ENCODE measurements around the gene BHLHE23. TPM values are rescaled to one million over a fixed set of nuclear protein-coding genes. Genes with fewer than 3 reads are reported as not detected.

BHLHE23 gene
- not detected in 2 replicates for total RNA-seq

GRCh38 chr20:63006540-63007359 lies at the start of gene BHLHE23:
Gene BHLHE23 (minus strand): TSS chr20:63006964. CDS start chr20:63006774, 190 bp downstream.

Other genes with a start within 250 kb of the BHLHE23 start
- 11.1 and 11.5 TPM in 2 replicates for gene MRGBP, start 210.5 kb downstream of the BHLHE23 start, total RNA-seq
- 51.2 and 58.9 TPM in 2 replicates for gene OGFR, start 202.1 kb downstream of the BHLHE23 start, total RNA-seq
- 46.0 and 51.4 TPM in 2 replicates for gene COL9A3, start 189.9 kb downstream of the BHLHE23 start, total RNA-seq
- gene TCFL5, start 145.1 kb downstream of the BHLHE23 start, total RNA-seq: 8.6 and 9.3 TPM in 2 replicates
- 26.5 and 27.3 TPM in 2 replicates for gene DIDO1, start 80.5 kb downstream of the BHLHE23 start, total RNA-seq
- gene GID8, start 68.8 kb downstream of the BHLHE23 start, total RNA-seq: 26.5 and 29.3 TPM in 2 replicates
- 0.64 and 0.81 TPM in 2 replicates for gene SLC17A9, start 54.3 kb downstream of the BHLHE23 start, total RNA-seq
- 20.0 and 24.5 TPM in 2 replicates for gene YTHDF1, start 209.2 kb upstream of the BHLHE23 start, total RNA-seq
- gene BIRC7, start 228.9 kb upstream of the BHLHE23 start, total RNA-seq: not detected in 2 replicates
- not detected in 2 replicates for gene NKAIN4, start 247.5 kb upstream of the BHLHE23 start, total RNA-seq